Gastrocnemius medialis (tissue), 4 donors: ENCODE results near the gene USP46.

Experiments used
- POLR2A ChIP-seq, 2 donors: fragments of 450-650 bp; IDR thresholded peaks; one replicate each; pipeline ENCODE4 v1.6.1; 2017; ENCODE audit warnings: antibody characterized with exemption in 2 of 2, mild to moderate bottlenecking in 2 of 2, moderate library complexity in 2 of 2
- TF ChIP-seq, protein P1 (sequence below), 5 experiments: fragments of 450-650 bp in 3 of 5; fragments of 200-600 bp in 2 of 5; sonication (generic) in 2 of 5; IDR thresholded peaks in 4 of 5; conservative IDR thresholded peaks in 1 of 5; 1 replicate in 4 of 5; 2 replicates in 1 of 5; pipeline ENCODE4 v1.5.1; 2016 to 2019; ENCODE audit warnings: antibody characterized with exemption in 5 of 5, mild to moderate bottlenecking in 3 of 5, moderate library complexity in 3 of 5

DNA sequence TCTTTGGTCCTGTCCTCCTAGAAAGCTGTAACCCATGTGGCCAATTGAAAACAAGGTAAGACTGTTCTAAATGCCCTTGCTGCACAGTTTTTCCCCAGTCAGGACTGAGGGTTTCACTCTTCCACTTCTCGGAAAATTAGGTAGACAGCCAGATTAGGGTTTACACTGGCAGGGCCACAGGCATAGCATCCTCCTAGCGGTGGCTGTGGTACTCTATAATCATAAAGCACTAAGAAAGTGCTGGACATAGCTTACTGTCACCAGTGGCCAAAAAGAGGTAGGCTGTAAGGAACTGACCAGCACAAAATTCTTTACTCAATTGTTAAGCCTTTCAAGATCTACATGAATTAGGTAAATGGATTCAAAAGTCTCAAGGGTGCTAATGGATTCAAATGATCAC, 11.6 kb upstream of the USP46 start:
- TF ChIP-seq POLR2A (IDR thresholded peaks at IDR 0.05) = no peak
- TF ChIP-seq, protein P1, sequence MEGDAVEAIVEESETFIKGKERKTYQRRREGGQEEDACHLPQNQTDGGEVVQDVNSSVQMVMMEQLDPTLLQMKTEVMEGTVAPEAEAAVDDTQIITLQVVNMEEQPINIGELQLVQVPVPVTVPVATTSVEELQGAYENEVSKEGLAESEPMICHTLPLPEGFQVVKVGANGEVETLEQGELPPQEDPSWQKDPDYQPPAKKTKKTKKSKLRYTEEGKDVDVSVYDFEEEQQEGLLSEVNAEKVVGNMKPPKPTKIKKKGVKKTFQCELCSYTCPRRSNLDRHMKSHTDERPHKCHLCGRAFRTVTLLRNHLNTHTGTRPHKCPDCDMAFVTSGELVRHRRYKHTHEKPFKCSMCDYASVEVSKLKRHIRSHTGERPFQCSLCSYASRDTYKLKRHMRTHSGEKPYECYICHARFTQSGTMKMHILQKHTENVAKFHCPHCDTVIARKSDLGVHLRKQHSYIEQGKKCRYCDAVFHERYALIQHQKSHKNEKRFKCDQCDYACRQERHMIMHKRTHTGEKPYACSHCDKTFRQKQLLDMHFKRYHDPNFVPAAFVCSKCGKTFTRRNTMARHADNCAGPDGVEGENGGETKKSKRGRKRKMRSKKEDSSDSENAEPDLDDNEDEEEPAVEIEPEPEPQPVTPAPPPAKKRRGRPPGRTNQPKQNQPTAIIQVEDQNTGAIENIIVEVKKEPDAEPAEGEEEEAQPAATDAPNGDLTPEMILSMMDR (IDR thresholded peaks at IDR 0.05 in 4 of 5, conservative IDR thresholded peaks at IDR 0.05 in 1 of 5) = no peak
